Chondrocyte (in vitro differentiated cells): ENCODE results near the gene PRKAG1. TPM values are rescaled to one million over a fixed set of nuclear protein-coding genes. Genes with fewer than 3 reads are reported as not detected.

Experiments
- DNase-seq: peaks from one replicate; pipeline ENCODE4 v3.0.0; 2021; ENCODE audit warnings: mixed read lengths, low spot score
- H3K27ac Mint-ChIP-seq: one replicate; pipeline ENCODE4 v1.8.0; 2021; ENCODE audit warnings: mild to moderate bottlenecking, moderate library complexity, mixed read lengths; ENCODE audit not compliant: unreplicated experiment
- H3K27me3 Mint-ChIP-seq: 2 replicates; pipeline ENCODE4 v1.8.0; 2021; ENCODE audit warnings: low read depth, mixed read lengths
- H3K36me3 Mint-ChIP-seq: 2 replicates; pipeline ENCODE4 v1.8.0; 2021; ENCODE audit warnings: low read depth, mixed read lengths
- H3K4me1 Mint-ChIP-seq: 2 replicates; pipeline ENCODE4 v1.8.0; 2021; ENCODE audit warnings: low read depth, mild to moderate bottlenecking, mixed read lengths
- H3K4me3 Mint-ChIP-seq: one replicate; pipeline ENCODE4 v1.8.0; 2021; ENCODE audit warnings: mild to moderate bottlenecking, moderate library complexity, mixed read lengths; ENCODE audit not compliant: unreplicated experiment
- H3K9me3 Mint-ChIP-seq: 2 replicates; pipeline ENCODE4 v1.8.0; 2021; ENCODE audit warnings: low read depth, mixed read lengths
- total RNA-seq: library from RNA; stranded (reverse); gene quantifications from 3 replicates; pipeline ENCODE4 v1.2.1, GENCODE V29; 2021
- TF ChIP-seq, protein P1 (sequence below): fragments of 200-600 bp; sonication (generic); IDR thresholded peaks from 2 replicates; pipeline ENCODE4 v1.5.0; 2021; ENCODE audit warnings: antibody characterized with exemption, mild to moderate bottlenecking, moderate library complexity

Gene PRKAG1
- total RNA-seq, 1 donor from 2014 or later, result 61.7 TPM

DNA sequence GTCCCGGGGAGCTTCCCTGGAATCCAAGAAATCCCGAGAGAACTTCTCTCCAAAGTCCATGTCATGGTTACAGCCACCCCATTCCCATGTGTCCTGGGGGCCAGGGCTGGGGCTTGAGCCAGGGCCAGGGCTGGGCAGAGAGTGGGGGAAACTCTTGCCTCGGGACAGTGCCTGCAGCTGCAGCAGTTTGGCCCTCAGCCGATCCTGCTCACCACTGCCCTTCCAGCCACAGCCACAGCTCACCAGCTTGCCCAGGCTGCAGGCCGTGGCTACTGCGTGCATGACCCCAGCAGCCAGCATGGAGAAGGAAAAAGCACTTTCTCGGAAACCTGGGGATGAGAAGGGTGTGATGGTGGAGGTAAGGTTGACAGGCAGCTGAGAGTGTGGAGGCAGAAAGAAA is 50.6 kb downstream of the PRKAG1 start:
- peaks cover 29% of the 10 kb centered on the region for H3K27me3 Mint-ChIP-seq
- H3K9me3 Mint-ChIP-seq, result no peaks in the 10 kb centered on the region
- TF ChIP-seq, protein P1, sequence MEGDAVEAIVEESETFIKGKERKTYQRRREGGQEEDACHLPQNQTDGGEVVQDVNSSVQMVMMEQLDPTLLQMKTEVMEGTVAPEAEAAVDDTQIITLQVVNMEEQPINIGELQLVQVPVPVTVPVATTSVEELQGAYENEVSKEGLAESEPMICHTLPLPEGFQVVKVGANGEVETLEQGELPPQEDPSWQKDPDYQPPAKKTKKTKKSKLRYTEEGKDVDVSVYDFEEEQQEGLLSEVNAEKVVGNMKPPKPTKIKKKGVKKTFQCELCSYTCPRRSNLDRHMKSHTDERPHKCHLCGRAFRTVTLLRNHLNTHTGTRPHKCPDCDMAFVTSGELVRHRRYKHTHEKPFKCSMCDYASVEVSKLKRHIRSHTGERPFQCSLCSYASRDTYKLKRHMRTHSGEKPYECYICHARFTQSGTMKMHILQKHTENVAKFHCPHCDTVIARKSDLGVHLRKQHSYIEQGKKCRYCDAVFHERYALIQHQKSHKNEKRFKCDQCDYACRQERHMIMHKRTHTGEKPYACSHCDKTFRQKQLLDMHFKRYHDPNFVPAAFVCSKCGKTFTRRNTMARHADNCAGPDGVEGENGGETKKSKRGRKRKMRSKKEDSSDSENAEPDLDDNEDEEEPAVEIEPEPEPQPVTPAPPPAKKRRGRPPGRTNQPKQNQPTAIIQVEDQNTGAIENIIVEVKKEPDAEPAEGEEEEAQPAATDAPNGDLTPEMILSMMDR, result no peak
- no peak overlapping the region for H3K27ac Mint-ChIP-seq
- peaks cover 19% of the 10 kb centered on the region for H3K4me1 Mint-ChIP-seq
- no peaks in the 10 kb centered on the region for H3K36me3 Mint-ChIP-seq
- no peak for DNase-seq
- no peak overlapping the region for H3K4me3 Mint-ChIP-seq

DNA sequence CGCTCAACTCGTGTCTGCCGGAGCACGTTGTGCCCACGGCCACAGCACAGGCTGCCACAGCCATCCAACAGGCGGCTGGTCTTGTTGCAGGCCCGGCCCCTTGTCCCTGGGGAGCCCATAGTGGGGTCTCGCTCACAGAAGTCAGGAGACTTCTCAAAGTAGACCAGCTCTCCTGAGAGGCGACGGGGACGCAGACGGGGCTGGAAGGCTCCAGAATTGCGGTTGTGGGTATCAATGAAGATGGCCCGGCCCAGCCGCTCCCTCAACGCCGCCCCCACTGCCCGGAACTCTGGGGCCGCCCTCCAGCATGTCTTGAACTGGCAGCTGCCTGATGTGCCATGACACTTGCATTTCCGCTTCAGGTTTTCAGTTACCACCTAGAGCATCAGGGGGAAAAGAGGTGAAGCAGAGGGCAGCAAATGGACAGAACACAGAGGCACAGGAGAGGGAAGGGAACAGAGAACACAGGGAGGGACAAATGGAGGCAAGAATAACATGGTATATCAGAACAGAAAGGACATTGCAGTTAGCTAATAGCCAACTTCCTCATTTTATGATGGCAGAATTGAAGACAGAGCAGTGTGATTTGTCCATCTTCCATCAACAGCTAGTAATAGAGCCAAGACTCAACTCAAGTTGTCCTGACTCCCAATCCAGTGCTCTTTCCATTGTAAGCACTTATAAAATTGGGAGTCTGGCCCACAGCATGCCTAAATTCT is 52.2 kb downstream of the PRKAG1 start:
- Mint-ChIP-seq H3K4me1 (peaks cover 14% of the 10 kb centered on the region), H3K4me3 (no peak overlapping the region), H3K27me3 (peaks cover 15% of the 10 kb centered on the region), H3K9me3 (no peaks in the 10 kb centered on the region), H3K36me3 (no peaks in the 10 kb centered on the region), H3K27ac (no peak overlapping the region)
- DNase-seq, result no peak
- TF ChIP-seq, protein P1, result no peak

DNA sequence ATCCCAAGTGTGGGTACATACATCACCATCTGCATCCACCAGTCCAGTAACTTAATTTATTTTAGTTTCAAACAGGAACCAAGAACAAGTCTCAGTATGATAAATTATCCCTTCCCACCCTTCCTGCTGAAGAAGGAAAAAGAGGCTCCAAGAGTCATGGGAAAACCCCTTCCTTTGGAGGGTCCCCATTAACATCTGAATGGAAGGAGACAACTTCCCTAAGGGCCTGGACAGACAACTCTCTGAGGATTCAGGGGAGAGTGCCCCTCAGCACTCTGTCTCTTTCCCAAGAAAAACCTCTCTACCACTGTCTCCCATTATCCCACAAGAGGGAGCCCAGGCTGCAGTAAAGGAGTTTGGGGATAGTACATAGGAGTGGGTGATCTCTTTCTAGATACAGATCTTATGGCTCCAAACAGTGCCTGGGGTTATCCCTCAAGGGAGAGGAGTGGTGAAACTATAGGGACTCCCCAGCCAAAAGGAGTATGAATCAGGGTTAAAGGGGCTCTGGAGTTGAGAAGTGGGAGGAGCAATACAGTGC is 53.2 kb downstream of the PRKAG1 start:
- peaks cover 13% of the 10 kb centered on the region for H3K27me3 Mint-ChIP-seq
- no peak for DNase-seq
- H3K9me3 Mint-ChIP-seq, result no peaks in the 10 kb centered on the region
- TF ChIP-seq, protein P1, result peak; percentile 72
- H3K27ac Mint-ChIP-seq, result no peak overlapping the region
- H3K4me3 Mint-ChIP-seq, result no peak overlapping the region
- H3K4me1 Mint-ChIP-seq, result peaks cover 4% of the 10 kb centered on the region
- H3K36me3 Mint-ChIP-seq, result no peaks in the 10 kb centered on the region

DNA sequence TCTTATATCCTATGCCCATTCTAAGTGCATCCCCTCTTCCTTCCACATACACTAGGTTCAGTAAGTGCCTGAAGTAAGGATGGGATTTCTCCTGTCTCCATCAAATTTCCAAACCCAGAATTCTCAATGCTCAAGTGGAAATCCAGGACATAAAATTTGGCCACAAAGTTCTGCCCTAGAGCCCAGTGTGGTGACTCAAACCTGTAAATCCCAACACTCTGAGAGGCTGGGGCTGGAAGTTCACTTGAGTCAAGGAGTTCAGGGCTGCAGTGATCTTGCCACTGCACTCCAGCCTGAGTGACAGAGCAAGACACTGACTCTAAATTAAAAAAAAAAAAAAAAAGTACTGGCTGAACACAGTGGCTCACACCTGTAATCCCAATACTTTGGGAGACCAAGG is 56.8 kb downstream of the PRKAG1 start:
- peaks cover 11% of the 10 kb centered on the region for H3K27me3 Mint-ChIP-seq
- H3K27ac Mint-ChIP-seq, result no peak overlapping the region
- no peaks in the 10 kb centered on the region for H3K9me3 Mint-ChIP-seq
- no peaks in the 10 kb centered on the region for H3K36me3 Mint-ChIP-seq
- H3K4me3 Mint-ChIP-seq, result no peak overlapping the region
- DNase-seq, result peak; percentile 5
- peaks cover 5% of the 10 kb centered on the region for H3K4me1 Mint-ChIP-seq
- TF ChIP-seq, protein P1, result no peak

DNA sequence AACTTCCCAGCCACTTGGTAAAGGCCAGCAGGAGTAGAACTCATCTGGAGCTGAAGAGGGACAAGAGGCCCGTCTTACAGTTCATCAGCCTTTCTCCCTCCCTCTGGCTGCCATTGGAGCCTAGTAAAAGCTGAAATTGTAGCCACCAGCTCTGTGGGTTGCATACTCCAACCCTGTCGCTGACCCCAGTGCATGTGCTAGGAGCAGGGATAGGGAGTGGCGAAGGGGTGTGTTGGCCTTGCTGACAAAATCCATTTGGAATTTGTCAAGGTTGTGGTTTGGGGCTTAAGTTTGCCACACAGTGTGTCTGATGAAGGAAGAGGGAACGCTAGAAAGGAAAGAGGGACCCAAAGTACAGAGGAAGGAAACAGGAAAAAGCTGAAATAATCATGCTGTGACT is 57.2 kb downstream of the PRKAG1 start:
- Mint-ChIP-seq H3K4me1 (peaks cover 5% of the 10 kb centered on the region), H3K4me3 (no peak overlapping the region), H3K36me3 (no peaks in the 10 kb centered on the region), H3K27ac (no peak overlapping the region), H3K27me3 (peaks cover 11% of the 10 kb centered on the region), H3K9me3 (no peaks in the 10 kb centered on the region)
- DNase-seq, result no peak
- TF ChIP-seq, protein P1, result no peak
